Vagina (tissue), 2 donors: ENCODE data around the gene WWC2.

Experiments
- POLR2AphosphoS5 ChIP-seq, 2 donors: sonication (generic); formaldehyde crosslinking; IDR thresholded peaks; one replicate each; pipeline ENCODE4 v1.9.0; 2017; ENCODE audit warnings: antibody characterized with exemption in 2 of 2, mild to moderate bottlenecking in 2 of 2, low read depth in 1 of 2; ENCODE audit not compliant: insufficient read depth in 1 of 2
- TF ChIP-seq, protein P1 (sequence below), 3 experiments: fragments of 450-650 bp in 2 of 3; fragments of 200-600 bp in 1 of 3; sonication (generic) in 1 of 3; IDR thresholded peaks; one replicate each; pipeline ENCODE4 v1.5.1; 2017 to 2019; ENCODE audit warnings: antibody characterized with exemption in 3 of 3, mild to moderate bottlenecking in 2 of 3, moderate library complexity in 2 of 3

DNA sequence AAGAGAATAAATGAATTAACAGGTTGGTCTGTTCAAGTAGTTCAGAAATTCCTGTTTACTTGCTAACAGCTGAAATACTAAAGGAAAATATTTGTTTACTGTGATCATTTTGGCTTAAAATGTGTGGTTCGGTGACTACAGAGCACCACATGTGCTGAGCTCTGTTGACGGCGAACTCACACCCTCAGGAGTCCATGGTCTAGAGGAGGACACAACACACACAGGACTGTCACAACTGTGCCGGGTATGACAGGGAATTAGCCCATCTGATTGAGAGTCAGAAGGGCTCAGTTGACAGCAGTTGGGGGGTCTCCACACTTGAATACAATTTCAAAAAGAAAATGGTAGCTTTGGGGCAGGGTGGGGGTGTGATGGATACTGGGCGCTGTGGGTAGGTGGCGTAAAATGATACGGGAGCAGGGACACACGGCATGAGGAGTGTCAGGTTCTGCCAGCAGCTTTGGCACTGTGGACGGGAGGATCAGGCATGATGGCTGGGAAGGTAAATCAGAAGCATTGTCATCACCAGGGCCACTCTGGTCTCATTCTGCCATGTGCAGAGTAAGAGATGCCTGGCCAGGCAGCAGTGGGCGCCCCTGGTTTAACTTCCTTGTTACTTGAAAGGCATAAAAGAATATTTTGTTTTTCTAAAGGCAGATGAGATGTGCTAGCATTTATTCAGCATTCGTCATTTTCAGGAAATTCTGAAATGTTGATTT, 187.7 kb downstream of the WWC2 start:
- TF ChIP-seq, protein P1, sequence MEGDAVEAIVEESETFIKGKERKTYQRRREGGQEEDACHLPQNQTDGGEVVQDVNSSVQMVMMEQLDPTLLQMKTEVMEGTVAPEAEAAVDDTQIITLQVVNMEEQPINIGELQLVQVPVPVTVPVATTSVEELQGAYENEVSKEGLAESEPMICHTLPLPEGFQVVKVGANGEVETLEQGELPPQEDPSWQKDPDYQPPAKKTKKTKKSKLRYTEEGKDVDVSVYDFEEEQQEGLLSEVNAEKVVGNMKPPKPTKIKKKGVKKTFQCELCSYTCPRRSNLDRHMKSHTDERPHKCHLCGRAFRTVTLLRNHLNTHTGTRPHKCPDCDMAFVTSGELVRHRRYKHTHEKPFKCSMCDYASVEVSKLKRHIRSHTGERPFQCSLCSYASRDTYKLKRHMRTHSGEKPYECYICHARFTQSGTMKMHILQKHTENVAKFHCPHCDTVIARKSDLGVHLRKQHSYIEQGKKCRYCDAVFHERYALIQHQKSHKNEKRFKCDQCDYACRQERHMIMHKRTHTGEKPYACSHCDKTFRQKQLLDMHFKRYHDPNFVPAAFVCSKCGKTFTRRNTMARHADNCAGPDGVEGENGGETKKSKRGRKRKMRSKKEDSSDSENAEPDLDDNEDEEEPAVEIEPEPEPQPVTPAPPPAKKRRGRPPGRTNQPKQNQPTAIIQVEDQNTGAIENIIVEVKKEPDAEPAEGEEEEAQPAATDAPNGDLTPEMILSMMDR (IDR thresholded peaks at IDR 0.05) = no peak
- TF ChIP-seq POLR2AphosphoS5 (IDR thresholded peaks at IDR 0.05; ENCODE audit: insufficient read depth in 1 of 2, low read depth in 1 of 2) = no peak
